Measurements from ENCODE around the gene MAGEB6.

DNA sequence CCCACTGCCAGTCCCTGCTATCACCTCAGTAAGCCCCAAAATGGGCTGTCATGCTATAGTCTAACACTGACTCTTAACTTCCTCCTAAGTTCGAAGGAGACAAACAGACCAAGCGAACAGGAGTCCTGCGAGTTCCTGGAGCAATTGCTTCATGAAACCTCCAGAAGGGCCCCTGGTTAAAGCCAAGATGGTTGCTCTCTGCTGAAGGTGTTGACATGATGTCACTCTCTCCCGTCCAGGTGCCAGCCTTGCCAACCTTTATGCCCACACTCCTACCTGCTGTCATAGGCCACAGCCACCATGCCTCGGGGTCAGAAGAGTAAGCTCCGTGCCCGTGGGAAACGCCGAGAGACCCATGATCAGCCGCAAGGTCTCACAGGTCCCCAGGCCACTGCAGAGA, 31.9 kb upstream of the MAGEB6 start, which contains the start of gene MAGEB6B:
- TF ChIP-seq CTCF (IDR thresholded peaks at IDR 0.05) (no peak), POLR2AphosphoS5 (IDR thresholded peaks at IDR 0.05) (no peak)

All from prostate gland (tissue), 2 donors.